Activated CD8-positive, alpha-beta T cell treated with anti-CD3 and anti-CD28 coated beads, Interleukin-2, amount 10 ng/mL, durations not matched to agents 7 days and 5 days (primary cell): ENCODE results near the gene TEX2. TPM values are rescaled to one million over a fixed set of nuclear protein-coding genes. Genes with fewer than 3 reads are reported as not detected.
A peak's percentile ranks its signal among the peaks of the same experiment; 100 is the strongest.

Experiments
- ATAC-seq: fragments of 150-1000 bp; cut with Tn5 transposase; one replicate; pipeline ENCODE4 v1.10.0; 2021; ENCODE audit warnings: moderate library complexity
- CTCF ChIA-PET: fragments of 350-600 bp; sonication (Branson Sonifier 250); formaldehyde crosslinking; loops from one replicate; lab custom pipeline; 2021; ENCODE audit warnings: antibody characterized with exemption; lab: Charles Lee
- POLR2A ChIA-PET: fragments of 350-600 bp; sonication (Branson Sonifier 250); formaldehyde crosslinking; loops from one replicate; lab custom pipeline; 2021; ENCODE audit warnings: antibody characterized with exemption; lab: Charles Lee
- DNase-seq: peaks from one replicate; pipeline ENCODE4 v3.0.0-alpha.2; 2020
- H3K27ac Mint-ChIP-seq: one replicate; pipeline ENCODE4 v1.8.0; 2021; ENCODE audit warnings: mild to moderate bottlenecking, mixed read lengths
- H3K27me3 Mint-ChIP-seq: one replicate; pipeline ENCODE4 v1.8.0; 2021; ENCODE audit warnings: low read depth, mixed read lengths
- H3K36me3 Mint-ChIP-seq: one replicate; pipeline ENCODE4 v1.8.0; 2021; ENCODE audit warnings: low read depth, mixed read lengths
- H3K4me1 Mint-ChIP-seq: one replicate; pipeline ENCODE4 v1.8.0; 2021; ENCODE audit warnings: low read depth, mixed read lengths
- H3K4me3 Mint-ChIP-seq: one replicate; pipeline ENCODE4 v1.8.0; 2021; ENCODE audit warnings: mild to moderate bottlenecking, mixed read lengths
- H3K9me3 Mint-ChIP-seq: one replicate; pipeline ENCODE4 v1.8.0; 2022; ENCODE audit warnings: mixed read lengths; ENCODE audit not compliant: insufficient read depth
- total RNA-seq, 2 experiments: library from RNA; stranded (reverse); gene quantifications; one replicate each; pipeline ENCODE4 v1.2.3, GENCODE V29; 2021

Gene TEX2
- total RNA-seq, 2 experiments from 2014 or later = 16.1 to 16.2 TPM

DNA sequence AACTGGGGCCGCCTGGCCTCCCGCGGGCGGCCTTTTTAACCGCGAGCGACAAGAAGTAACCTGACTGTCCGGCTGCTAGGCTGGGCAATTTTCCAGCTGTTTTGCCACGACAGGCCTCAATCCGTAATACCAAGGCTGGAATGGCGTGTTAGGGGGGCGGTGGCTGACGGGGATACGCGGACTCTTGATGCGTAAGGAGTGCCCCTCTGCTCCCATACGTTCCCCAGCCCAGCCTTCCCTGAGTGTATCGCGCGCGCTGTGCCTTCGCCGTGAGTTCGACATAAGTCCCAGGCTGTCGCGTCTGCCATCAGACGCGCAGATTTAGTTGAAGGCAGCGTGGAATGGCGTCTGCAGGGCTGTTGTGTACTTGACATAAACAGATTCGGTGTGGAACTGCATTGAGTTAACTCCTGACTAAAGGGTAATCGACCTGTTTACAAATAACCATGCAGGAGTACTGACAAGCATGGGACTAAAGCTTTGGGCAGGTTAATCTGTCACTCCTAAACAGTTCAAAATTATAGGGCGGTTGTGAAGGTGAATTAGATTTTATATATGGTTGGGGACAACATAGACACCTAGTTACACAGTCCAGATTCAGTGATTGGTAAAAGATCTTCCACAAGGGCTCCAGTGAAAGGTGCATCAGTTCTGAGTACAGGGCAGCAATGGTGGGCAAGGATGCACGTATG, 116.5 kb downstream of the TEX2 start:
- DNase-seq (peak; percentile 53), ATAC-seq (peak; percentile 18)
- peaks cover 38% of the 10 kb centered on the region for H3K36me3 Mint-ChIP-seq
- peaks cover 26% of the 10 kb centered on the region for H3K4me1 Mint-ChIP-seq
- ChIA-PET CTCF (interaction anchor here (1.0 to 8.8 kb wide), 10 partner anchors 14 to 235 kb away, joined by 3 to 78 read pairs (median 8); partner anchors contain the start of genes CSHL1, ERN1 and GH1), POLR2A (interaction anchor here (0.5 to 3.2 kb wide), 28 partner anchors 9 to 361 kb away, joined by 3 to 27 read pairs (median 4); partner anchors contain the start of genes CEP95, DDX5, ERN1 and ICAM2)
- no peaks in the 10 kb centered on the region for H3K27me3 Mint-ChIP-seq
- no peaks in the 10 kb centered on the region for H3K9me3 Mint-ChIP-seq
- H3K27ac Mint-ChIP-seq = no peak overlapping the region
- no peak overlapping the region for H3K4me3 Mint-ChIP-seq

DNA sequence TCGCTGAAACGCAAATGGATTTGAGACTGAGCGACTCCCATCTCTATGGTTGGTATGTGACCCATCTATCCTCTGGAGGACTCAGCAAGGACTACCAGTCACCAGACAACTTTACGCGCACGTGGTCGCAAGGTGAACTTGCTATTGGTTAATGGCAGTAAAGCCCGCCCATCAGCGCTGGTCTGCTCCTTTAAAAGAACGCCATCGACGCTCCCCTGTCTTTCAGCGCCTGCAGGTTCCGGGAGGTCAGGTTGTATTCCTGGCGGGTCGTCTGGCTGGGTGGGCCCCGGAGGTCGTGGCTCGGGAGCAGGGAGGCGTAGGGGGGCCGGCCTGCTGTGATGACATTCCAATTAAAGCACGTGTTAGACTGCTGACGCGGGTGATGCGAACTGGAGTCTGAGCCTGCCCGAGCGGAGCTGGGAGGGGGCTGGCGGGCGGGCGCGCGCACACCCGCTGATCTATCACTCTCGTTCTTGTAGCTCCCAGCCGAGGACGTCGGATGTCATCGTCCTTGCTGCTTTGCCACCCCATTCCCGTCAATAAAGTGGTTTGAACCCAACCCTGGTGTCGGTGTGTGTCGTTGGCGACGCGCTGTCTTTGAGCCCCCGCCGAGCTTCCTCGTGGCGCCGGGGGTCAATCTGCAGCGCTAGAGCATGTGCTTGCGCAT, 117.2 kb downstream of the TEX2 start:
- no peaks in the 10 kb centered on the region for H3K27me3 Mint-ChIP-seq
- POLR2A ChIA-PET = interaction anchor here (0.5 to 3.2 kb wide), 42 partner anchors 10 to 426 kb away, joined by 3 to 27 read pairs (median 4); partner anchors contain the start of genes CEP95, DDX5, ERN1 and ICAM2
- peak; percentile 96 for ATAC-seq

DNA sequence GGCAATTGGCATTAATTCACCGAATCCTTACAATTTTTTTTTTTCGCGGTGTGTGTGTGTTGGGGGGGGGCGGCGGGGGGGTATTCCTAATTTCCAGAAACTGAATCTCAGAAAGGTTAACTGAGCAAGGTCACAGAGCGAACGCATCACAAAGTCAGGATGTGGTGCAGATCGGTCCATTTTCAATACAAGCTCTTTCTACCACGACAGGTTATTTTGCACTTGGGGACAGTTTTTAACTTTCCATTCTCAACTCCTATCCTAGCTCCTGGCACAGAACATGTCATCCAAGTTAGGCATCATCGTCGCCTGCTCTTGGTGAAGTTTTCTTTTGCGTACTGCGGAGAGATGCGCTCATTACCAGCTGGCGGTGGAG, 117.7 kb downstream of the TEX2 start:
- DNase-seq (no peak), ATAC-seq (peak; percentile 8)
- ChIA-PET POLR2A (interaction anchor here (0.5 to 3.2 kb wide), 30 partner anchors 10 to 427 kb away, joined by 3 to 27 read pairs (median 4); partner anchors contain the start of genes DDX5, ERN1, ICAM2 and TEX2), CTCF (interaction anchor here (0.7 to 8.8 kb wide), 16 partner anchors 13 to 243 kb away, joined by 3 to 78 read pairs (median 4); partner anchors contain the start of genes CSHL1, ERN1 and GH1)
- Mint-ChIP-seq H3K9me3 (no peaks in the 10 kb centered on the region), H3K4me3 (no peak overlapping the region), H3K4me1 (peaks cover 26% of the 10 kb centered on the region), H3K27ac (no peak overlapping the region), H3K36me3 (peaks cover 32% of the 10 kb centered on the region), H3K27me3 (no peaks in the 10 kb centered on the region)

More for the DNA sequence above, 117.2 kb downstream of the TEX2 start:
- H3K4me1 Mint-ChIP-seq = peaks cover 26% of the 10 kb centered on the region
- H3K27ac Mint-ChIP-seq = no peak overlapping the region
- no peaks in the 10 kb centered on the region for H3K9me3 Mint-ChIP-seq
- peak; percentile 98 for DNase-seq
- H3K4me3 Mint-ChIP-seq = no peak overlapping the region
- H3K36me3 Mint-ChIP-seq = peaks cover 35% of the 10 kb centered on the region
- CTCF ChIA-PET = interaction anchor here (0.7 to 8.8 kb wide), 15 partner anchors 14 to 244 kb away, joined by 3 to 78 read pairs (median 4); partner anchors contain the start of genes CSHL1, ERN1 and GH1

DNA sequence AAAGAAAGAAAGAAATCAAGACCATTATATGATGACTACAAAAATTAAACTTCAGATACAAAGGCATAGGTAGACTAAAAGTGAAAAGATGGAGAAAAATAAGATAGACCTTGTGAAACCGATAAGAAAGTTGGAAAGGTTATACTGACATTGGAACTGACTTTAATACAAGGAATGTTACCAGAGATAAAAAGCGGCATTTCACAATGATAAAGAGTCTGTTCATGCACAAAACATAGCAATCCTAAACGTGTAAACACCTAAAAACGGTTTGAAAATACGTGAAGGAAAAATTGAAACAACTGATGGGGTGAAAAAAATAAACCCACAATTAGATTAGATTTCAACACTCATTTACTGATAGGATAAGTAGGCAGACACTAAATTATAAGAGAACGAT, 123.5 kb downstream of the TEX2 start:
- H3K4me3 Mint-ChIP-seq = no peak overlapping the region
- no peaks in the 10 kb centered on the region for H3K36me3 Mint-ChIP-seq
- no peak for ATAC-seq
- no peaks in the 10 kb centered on the region for H3K9me3 Mint-ChIP-seq
- H3K27me3 Mint-ChIP-seq = peaks cover 2% of the 10 kb centered on the region
- H3K27ac Mint-ChIP-seq = no peak overlapping the region
- DNase-seq = no peak
- H3K4me1 Mint-ChIP-seq = peaks cover 2% of the 10 kb centered on the region
- CTCF ChIA-PET = interaction anchor here (0.6 to 1.5 kb wide), 4 partner anchors 108 to 143 kb away, joined by 3 to 4 read pairs (median 3); no protein-coding TSS in a partner anchor
- POLR2A ChIA-PET = no interaction called here

DNA sequence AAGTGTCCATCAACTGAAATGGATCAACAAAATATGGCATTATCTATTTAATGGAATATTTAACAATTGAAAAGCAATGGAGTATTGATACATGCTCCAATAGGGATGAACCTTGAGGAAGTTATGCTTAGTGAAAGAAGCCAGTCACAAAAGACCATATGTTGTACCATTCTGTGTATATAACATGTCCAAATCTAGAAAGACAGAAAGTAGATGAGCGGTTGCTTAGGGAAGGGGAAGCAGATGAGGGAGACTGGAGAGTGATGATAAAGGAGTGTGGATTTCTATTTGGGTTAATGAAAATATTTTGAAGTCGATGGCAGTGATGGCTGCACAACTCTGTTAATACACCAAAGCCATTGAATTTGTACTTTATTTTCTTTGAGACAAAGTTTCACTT, 124.6 kb downstream of the TEX2 start:
- CTCF ChIA-PET = interaction anchor here (1.3 kb wide), 1 partner anchor 109 kb away, joined by 3 read pairs; no protein-coding TSS in a partner anchor
- H3K9me3 Mint-ChIP-seq = no peaks in the 10 kb centered on the region
- DNase-seq = no peak
- H3K27me3 Mint-ChIP-seq = peaks cover 2% of the 10 kb centered on the region
- no peak for ATAC-seq
- no peaks in the 10 kb centered on the region for H3K36me3 Mint-ChIP-seq
- POLR2A ChIA-PET = no interaction called here
- no peaks in the 10 kb centered on the region for H3K4me1 Mint-ChIP-seq
- no peak overlapping the region for H3K27ac Mint-ChIP-seq
- H3K4me3 Mint-ChIP-seq = no peak overlapping the region

DNA sequence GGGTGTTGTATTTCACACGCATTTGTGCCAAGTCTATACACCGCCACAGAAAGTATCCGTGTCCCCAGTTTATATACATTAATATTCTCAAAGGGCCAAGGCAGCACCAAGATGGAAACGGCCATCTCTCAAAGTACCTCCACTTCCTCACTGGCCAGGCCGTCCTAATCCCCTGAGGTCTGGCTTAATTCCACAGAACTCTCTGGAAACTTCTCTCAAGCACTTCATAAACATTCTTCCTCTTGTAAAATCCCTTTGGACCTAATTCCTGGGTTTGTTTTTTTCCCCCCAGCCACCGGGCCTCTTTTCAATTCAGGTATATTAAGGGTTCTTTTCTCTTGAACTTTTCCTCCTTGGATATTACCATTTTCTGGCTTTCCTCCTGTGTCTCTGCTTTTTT, 128.1 kb downstream of the TEX2 start:
- H3K9me3 Mint-ChIP-seq = no peaks in the 10 kb centered on the region
- ChIA-PET CTCF (interaction anchor here (0.8 to 14.8 kb wide), 14 partner anchors 10 to 231 kb away, joined by 3 to 645 read pairs (median 24); partner anchors contain the start of genes GH1 and ICAM2), POLR2A (no interaction called here)
- no peak overlapping the region for H3K27ac Mint-ChIP-seq
- H3K27me3 Mint-ChIP-seq = peaks cover 2% of the 10 kb centered on the region
- DNase-seq = no peak
- no peaks in the 10 kb centered on the region for H3K36me3 Mint-ChIP-seq
- no peak for ATAC-seq
- H3K4me3 Mint-ChIP-seq = no peak overlapping the region
- H3K4me1 Mint-ChIP-seq = peaks cover 15% of the 10 kb centered on the region

DNA sequence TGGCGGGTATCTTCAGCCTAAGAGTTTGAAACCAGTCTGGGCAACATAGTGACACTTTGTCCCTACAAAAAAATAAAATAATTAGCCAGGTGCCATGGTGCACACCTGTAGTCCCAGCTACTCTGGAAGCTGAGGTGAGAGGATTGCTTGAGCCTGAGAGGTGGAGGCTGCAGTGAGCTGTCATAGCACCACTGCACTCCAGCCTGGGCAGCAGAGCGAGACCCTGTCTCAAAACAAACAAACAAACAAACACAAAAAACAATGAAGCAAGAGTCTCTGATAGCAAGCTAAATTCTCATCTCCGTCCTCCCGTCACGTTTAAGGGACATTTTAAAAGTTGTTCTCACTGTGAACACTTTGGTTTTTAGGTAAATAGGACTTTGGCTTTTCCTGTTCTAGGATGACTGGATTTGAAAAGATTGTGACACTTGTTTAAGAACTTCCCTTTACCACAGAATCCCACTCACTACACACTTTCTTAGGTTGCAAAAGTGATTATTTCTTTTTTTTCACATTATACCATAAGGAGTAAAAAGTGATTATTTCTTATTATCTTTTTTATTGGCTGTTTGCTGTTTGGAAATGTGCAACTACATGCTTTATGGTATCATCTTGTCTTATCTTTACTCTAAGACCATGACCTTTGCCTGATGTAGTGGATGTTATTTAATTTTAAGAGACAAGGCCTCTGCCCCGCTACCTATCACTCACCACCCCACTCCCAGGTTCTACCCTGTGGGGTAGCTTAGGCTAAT, 128.7 kb downstream of the TEX2 start:
- H3K27me3 Mint-ChIP-seq = peaks cover 2% of the 10 kb centered on the region
- no peak overlapping the region for H3K27ac Mint-ChIP-seq
- CTCF ChIA-PET = interaction anchor here (0.6 to 14.8 kb wide), 75 partner anchors 10 to 350 kb away, joined by 3 to 645 read pairs (median 6); partner anchors contain the start of genes CD79B, CSHL1, GH1 and ICAM2
- H3K36me3 Mint-ChIP-seq = no peaks in the 10 kb centered on the region
- POLR2A ChIA-PET = interaction anchor here (1.0 to 2.2 kb wide), 5 partner anchors 11 to 106 kb away, joined by 3 to 12 read pairs (median 6); no protein-coding TSS in a partner anchor
- ATAC-seq (no peak), DNase-seq (no peak)
- H3K4me1 Mint-ChIP-seq = peaks cover 15% of the 10 kb centered on the region
- H3K4me3 Mint-ChIP-seq = no peak overlapping the region
- H3K9me3 Mint-ChIP-seq = no peaks in the 10 kb centered on the region

DNA sequence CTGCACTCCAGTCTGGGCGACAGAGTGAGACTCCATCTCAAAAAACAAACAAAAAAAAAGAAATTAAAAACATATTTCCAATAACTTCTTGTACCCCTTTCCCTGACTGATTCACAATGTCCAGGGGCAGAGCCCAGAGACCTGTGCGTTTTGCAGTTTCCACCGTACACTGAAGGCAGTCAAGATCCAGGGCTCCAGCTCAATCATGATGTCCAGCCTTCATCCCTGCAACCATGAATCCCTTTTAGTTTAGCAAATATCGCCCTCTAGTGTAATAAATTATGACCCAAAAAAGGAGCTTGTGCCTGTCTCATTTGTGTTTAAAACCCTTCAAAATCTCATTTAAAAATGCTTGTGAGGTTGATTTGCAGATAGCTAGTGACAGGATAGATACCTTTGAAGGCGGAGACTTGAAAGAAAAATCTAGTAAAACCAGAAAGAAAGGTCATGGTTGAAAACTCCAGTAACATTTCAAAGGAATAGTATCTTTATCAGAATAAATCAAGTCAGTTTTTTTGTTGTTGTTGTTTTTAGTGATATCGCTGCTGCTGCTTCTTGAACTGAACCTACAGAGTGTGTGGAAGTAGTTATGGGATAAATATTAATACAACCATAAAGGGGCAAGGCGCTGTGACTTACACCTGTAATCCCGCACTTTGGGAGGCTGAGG, 129.4 kb downstream of the TEX2 start:
- Mint-ChIP-seq H3K4me3 (no peak overlapping the region), H3K36me3 (peaks cover 4% of the 10 kb centered on the region), H3K27ac (no peak overlapping the region), H3K27me3 (peaks cover 2% of the 10 kb centered on the region), H3K9me3 (no peaks in the 10 kb centered on the region), H3K4me1 (peaks cover 19% of the 10 kb centered on the region)
- CTCF ChIA-PET = interaction anchor here (0.6 to 14.8 kb wide), 78 partner anchors 9 to 358 kb away, joined by 3 to 645 read pairs (median 5); partner anchors contain the start of genes CD79B, CSHL1, GH1 and ICAM2
- DNase-seq (peak; percentile 42), ATAC-seq (no peak)
- POLR2A ChIA-PET = interaction anchor here (0.6 to 2.2 kb wide), 6 partner anchors 12 to 106 kb away, joined by 3 to 12 read pairs (median 5); no protein-coding TSS in a partner anchor

DNA sequence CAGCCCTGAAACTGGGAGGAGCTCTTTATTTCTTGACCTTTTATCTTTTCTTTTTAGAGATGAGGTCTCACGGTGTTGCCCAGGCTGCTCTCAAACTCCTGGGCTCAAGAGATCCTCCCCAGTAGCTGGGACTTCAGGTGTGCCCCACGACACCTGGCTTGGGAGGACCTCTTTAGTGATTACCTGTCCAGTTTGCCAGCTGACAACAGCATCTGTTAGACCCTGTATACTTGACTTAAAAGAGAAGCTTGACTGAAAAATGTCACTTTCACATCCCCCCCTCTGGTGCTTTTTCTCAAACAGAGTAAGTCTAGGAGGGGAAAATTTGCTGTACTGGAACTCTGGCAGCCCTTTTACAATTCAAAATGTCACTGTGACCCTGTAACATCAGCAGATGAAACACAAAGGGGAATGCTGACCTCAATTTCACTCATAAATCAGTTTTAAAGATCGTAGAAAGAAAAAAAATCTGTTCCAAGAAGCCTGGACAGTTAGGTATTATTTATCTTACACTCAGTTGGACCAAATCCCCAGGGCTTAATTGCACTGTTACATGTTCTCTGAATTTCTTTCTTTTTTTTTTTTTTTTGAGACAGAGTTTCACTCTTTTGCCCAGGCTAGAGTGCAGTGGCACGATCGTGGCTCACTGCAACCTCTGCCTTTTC, 131.3 kb downstream of the TEX2 start:
- ChIA-PET CTCF (interaction anchor here (0.6 to 14.8 kb wide), 20 partner anchors 15 to 391 kb away, joined by 3 to 645 read pairs (median 9); partner anchors contain the start of genes CSHL1, GH1 and ICAM2), POLR2A (interaction anchor here (0.6 to 3.7 kb wide), 7 partner anchors 15 to 112 kb away, joined by 3 to 27 read pairs (median 8); partner anchors contain the start of gene ICAM2)
- Mint-ChIP-seq H3K27ac (no peak overlapping the region), H3K4me1 (peaks cover 30% of the 10 kb centered on the region), H3K9me3 (no peaks in the 10 kb centered on the region), H3K4me3 (no peak overlapping the region), H3K27me3 (no peaks in the 10 kb centered on the region), H3K36me3 (peaks cover 5% of the 10 kb centered on the region)
- no peak for ATAC-seq
- DNase-seq = no peak

DNA sequence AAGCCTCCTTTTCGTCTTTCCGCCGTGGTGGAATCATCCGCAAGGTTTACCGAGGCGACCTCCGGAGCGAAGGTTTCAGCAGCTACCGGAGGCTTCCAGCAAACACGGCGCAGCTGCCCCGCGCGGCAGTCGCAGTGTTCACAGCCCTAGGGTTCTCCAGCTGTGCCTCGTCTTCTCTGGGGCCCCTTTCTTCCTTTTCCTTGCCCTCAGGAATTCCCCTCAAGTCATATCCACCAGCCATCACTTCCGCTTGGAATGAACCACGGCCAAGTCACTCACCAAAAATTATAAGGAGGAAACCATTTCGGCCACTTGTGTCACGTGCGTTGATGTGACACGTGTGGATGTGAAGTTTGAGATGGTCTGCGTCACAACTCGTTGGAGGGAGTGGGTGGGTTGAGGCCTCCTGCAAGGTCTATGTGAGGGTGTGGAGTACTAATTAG, 132.5 kb downstream of the TEX2 start:
- H3K4me3 Mint-ChIP-seq = peak overlapping the region; percentile 80
- H3K4me1 Mint-ChIP-seq = peaks cover 36% of the 10 kb centered on the region
- peak overlapping the region; percentile 92 for H3K27ac Mint-ChIP-seq
- ATAC-seq (peak; percentile 50), DNase-seq (peak; percentile 35)
- H3K36me3 Mint-ChIP-seq = peaks cover 9% of the 10 kb centered on the region
- no peaks in the 10 kb centered on the region for H3K27me3 Mint-ChIP-seq
- ChIA-PET CTCF (interaction anchor here (0.7 to 14.8 kb wide), 16 partner anchors 10 to 228 kb away, joined by 3 to 645 read pairs (median 7); partner anchors contain the start of genes CSHL1, GH1 and ICAM2), POLR2A (interaction anchor here (0.8 to 3.7 kb wide), 17 partner anchors 9 to 114 kb away, joined by 3 to 27 read pairs (median 8); partner anchors contain the start of gene ICAM2)
- no peaks in the 10 kb centered on the region for H3K9me3 Mint-ChIP-seq
